ENCODE data around the gene SIVA1. TPM values are rescaled to one million over a fixed set of nuclear protein-coding genes. Genes with fewer than 3 reads are reported as not detected.
A peak's percentile ranks its signal among the peaks of the same experiment; 100 is the strongest.

Gene SIVA1
- total RNA-seq, 1 experiment from 2014 or later: 128 TPM

- TF ChIP-seq NFE2L1 (CRISPR knock-in tag; IDR thresholded peaks at IDR 0.05) (no peak), NR1H2 (CRISPR knock-in tag; IDR thresholded peaks at IDR 0.05) (no peak), GTF2I (CRISPR knock-in tag; conservative IDR thresholded peaks at IDR 0.05) (no peak), FOXK1 (CRISPR knock-in tag; IDR thresholded peaks at IDR 0.05) (no peak), ELF4 (CRISPR knock-in tag; IDR thresholded peaks at IDR 0.05; ENCODE audit: low read depth) (no peak), NFYB (CRISPR knock-in tag; conservative IDR thresholded peaks at IDR 0.05; ENCODE audit: low read depth) (no peak), PRRX2 (CRISPR knock-in tag; IDR thresholded peaks at IDR 0.05) (no peak), TEAD4 (CRISPR knock-in tag; IDR thresholded peaks at IDR 0.05) (no peak), ZMAT4 (CRISPR knock-in tag; IDR thresholded peaks at IDR 0.05) (no peak), ZNF423 (CRISPR knock-in tag; IDR thresholded peaks at IDR 0.05) (no peak), ZNF512 (CRISPR knock-in tag; IDR thresholded peaks at IDR 0.05; ENCODE audit: borderline replicate concordance) (no peak), HMGXB4 (CRISPR knock-in tag; IDR thresholded peaks at IDR 0.05) (no peak)
- Mint-ChIP-seq H3K36me3 (no peaks in the 10 kb centered on the region), H3K4me3 (peak overlapping the region; percentile 64), H3K4me1 (peaks cover 49% of the 10 kb centered on the region), H3K27ac (no peak overlapping the region), H3K27me3 (ENCODE audit: low read depth) (peaks cover 50% of the 10 kb centered on the region), H3K9me3 (no peaks in the 10 kb centered on the region)
- ATAC-seq: no peak
- ChIA-PET POLR2A (no interaction called here), CTCF (interaction anchor here (1.8 to 6.2 kb wide), 3 partner anchors 19 to 28 kb away, joined by 5 to 67 read pairs (median 6); no protein-coding TSS in a partner anchor)
- no peak for DNase-seq (ENCODE audit: low spot score)
Measured at GRCh38 chr14:104796687-104797081, 43.7 kb downstream of the SIVA1 start.

- CTCF ChIA-PET: interaction anchor here (0.9 to 6.2 kb wide), 8 partner anchors 20 to 66 kb away, joined by 3 to 67 read pairs (median 4); partner anchors contain the start of gene SIVA1
- Mint-ChIP-seq H3K4me1 (peaks cover 49% of the 10 kb centered on the region), H3K27me3 (ENCODE audit: low read depth) (peaks cover 57% of the 10 kb centered on the region), H3K27ac (no peak overlapping the region), H3K36me3 (no peaks in the 10 kb centered on the region), H3K4me3 (peak overlapping the region; percentile 48), H3K9me3 (no peaks in the 10 kb centered on the region)
- no peak for DNase-seq (ENCODE audit: low spot score)
- no peak for TF ChIP-seq TP53 (CRISPR knock-in tag; IDR thresholded peaks at IDR 0.05)
- no peak for TF ChIP-seq HMGA2 (CRISPR knock-in tag; IDR thresholded peaks at IDR 0.05)
- TF ChIP-seq JAZF1 (CRISPR knock-in tag; IDR thresholded peaks at IDR 0.05): no peak
- TF ChIP-seq TEAD4 (CRISPR knock-in tag; IDR thresholded peaks at IDR 0.05): no peak
- TF ChIP-seq GABPB1 (CRISPR knock-in tag; IDR thresholded peaks at IDR 0.05): no peak
- no peak for TF ChIP-seq NFATC4 (CRISPR knock-in tag; IDR thresholded peaks at IDR 0.05)
- TF ChIP-seq IRF1 (CRISPR knock-in tag; IDR thresholded peaks at IDR 0.05): no peak
- TF ChIP-seq ZMAT4 (CRISPR knock-in tag; IDR thresholded peaks at IDR 0.05): no peak
- no peak for TF ChIP-seq PREB (CRISPR knock-in tag; IDR thresholded peaks at IDR 0.05; ENCODE audit: borderline replicate concordance)
- no peak for TF ChIP-seq EMX1 (CRISPR knock-in tag; IDR thresholded peaks at IDR 0.05)
- POLR2A ChIA-PET: no interaction called here
- no peak for ATAC-seq
Measured at GRCh38 chr14:104797115-104798044, 44.4 kb downstream of the SIVA1 start.
